Astrocyte (in vitro differentiated cells and primary cell): ENCODE data around the gene ATP1A2. TPM values are rescaled to one million over a fixed set of nuclear protein-coding genes. Genes with fewer than 3 reads are reported as not detected.

Source experiments
- DNase-seq: peaks from one replicate; pipeline ENCODE4 v3.0.0-alpha.2; 2010; ENCODE audit warnings: low read depth
- FAIRE-seq: peaks from 2 replicates; lab custom pipeline; 2011; peaks lifted over from hg19 to GRCh38; lab: Jason Lieb, UNC
- H2AFZ ChIP-seq: 2 replicates; pipeline ENCODE4 v1.6.0; 2012; ENCODE audit warnings: low read depth, low read length, inconsistent platforms
- H3K27ac ChIP-seq: 2 replicates; pipeline ENCODE4 v1.5.1; 2011; ENCODE audit warnings: low read depth, low read length, inconsistent platforms
- H3K27me3 ChIP-seq: 2 replicates; pipeline ENCODE4 v1.6.0; 2011; ENCODE audit warnings: low read length, inconsistent platforms; ENCODE audit not compliant: insufficient read depth
- H3K36me3 ChIP-seq: 2 replicates; pipeline ENCODE4 v1.5.1; 2011; ENCODE audit warnings: low read length, inconsistent platforms; ENCODE audit not compliant: insufficient read depth
- H3K4me1 ChIP-seq: 2 replicates; pipeline ENCODE4 v1.5.1; 2011; ENCODE audit warnings: low read length, inconsistent platforms; ENCODE audit not compliant: insufficient read depth
- H3K4me2 ChIP-seq: 2 replicates; pipeline ENCODE4 v1.6.0; 2012; ENCODE audit warnings: low read length, inconsistent platforms
- H3K4me3 ChIP-seq: 2 replicates; pipeline ENCODE4 v1.5.1; 2011; ENCODE audit warnings: low read depth, mild to moderate bottlenecking, low read length, inconsistent platforms; ENCODE audit not compliant: insufficient read depth
- H3K79me2 ChIP-seq: 2 replicates; pipeline ENCODE4 v1.6.0; 2012; ENCODE audit warnings: mild to moderate bottlenecking, low read length, inconsistent platforms; ENCODE audit not compliant: insufficient read depth
- H3K9ac ChIP-seq: 2 replicates; pipeline ENCODE4 v1.6.0; 2012; ENCODE audit warnings: mild to moderate bottlenecking, low read length, inconsistent platforms
- H3K9me3 ChIP-seq: 2 replicates; pipeline ENCODE4 v1.5.1; 2012; ENCODE audit warnings: low read depth, mild to moderate bottlenecking, low read length, inconsistent platforms; ENCODE audit not compliant: insufficient read depth
- H4K20me1 ChIP-seq: 2 replicates; pipeline ENCODE4 v1.6.0; 2012; ENCODE audit warnings: low read length, inconsistent platforms; ENCODE audit not compliant: insufficient read depth
- H3K27ac Mint-ChIP-seq: one replicate; pipeline ENCODE4 v1.8.0; 2021; ENCODE audit warnings: mild to moderate bottlenecking, mixed read lengths; ENCODE audit not compliant: unreplicated experiment
- H3K27me3 Mint-ChIP-seq: one replicate; pipeline ENCODE4 v1.8.0; 2021; ENCODE audit warnings: low read depth, mixed read lengths; ENCODE audit not compliant: unreplicated experiment
- H3K36me3 Mint-ChIP-seq: one replicate; pipeline ENCODE4 v1.8.0; 2021; ENCODE audit warnings: low read depth, mixed read lengths; ENCODE audit not compliant: unreplicated experiment
- H3K4me1 Mint-ChIP-seq: one replicate; pipeline ENCODE4 v1.8.0; 2021; ENCODE audit warnings: low read depth, mixed read lengths; ENCODE audit not compliant: unreplicated experiment
- H3K4me3 Mint-ChIP-seq: one replicate; pipeline ENCODE4 v1.8.0; 2021; ENCODE audit warnings: mild to moderate bottlenecking, moderate library complexity, mixed read lengths; ENCODE audit not compliant: unreplicated experiment
- H3K9me3 Mint-ChIP-seq: one replicate; pipeline ENCODE4 v1.8.0; 2021; ENCODE audit warnings: mild to moderate bottlenecking, mixed read lengths; ENCODE audit not compliant: unreplicated experiment
- CTCF ChIP-seq: IDR thresholded peaks from 2 replicates; pipeline ENCODE4 v1.5.1; 2011; ENCODE audit warnings: low read depth, mild to moderate bottlenecking, inconsistent platforms, low read length, moderate library complexity; ENCODE audit not compliant: insufficient read depth
- EZH2 ChIP-seq: IDR thresholded peaks from 2 replicates; pipeline ENCODE4 v1.6.1; 2012; ENCODE audit warnings: mild to moderate bottlenecking, low read length, inconsistent platforms; ENCODE audit not compliant: insufficient read depth
- total RNA-seq: library from RNA; stranded (reverse); gene quantifications from 2 replicates; pipeline ENCODE4 v1.2.1, GENCODE V29; 2021

The ATP1A2 gene
- total RNA-seq, 1 donor from 2014 or later = 2.5 TPM

DNA sequence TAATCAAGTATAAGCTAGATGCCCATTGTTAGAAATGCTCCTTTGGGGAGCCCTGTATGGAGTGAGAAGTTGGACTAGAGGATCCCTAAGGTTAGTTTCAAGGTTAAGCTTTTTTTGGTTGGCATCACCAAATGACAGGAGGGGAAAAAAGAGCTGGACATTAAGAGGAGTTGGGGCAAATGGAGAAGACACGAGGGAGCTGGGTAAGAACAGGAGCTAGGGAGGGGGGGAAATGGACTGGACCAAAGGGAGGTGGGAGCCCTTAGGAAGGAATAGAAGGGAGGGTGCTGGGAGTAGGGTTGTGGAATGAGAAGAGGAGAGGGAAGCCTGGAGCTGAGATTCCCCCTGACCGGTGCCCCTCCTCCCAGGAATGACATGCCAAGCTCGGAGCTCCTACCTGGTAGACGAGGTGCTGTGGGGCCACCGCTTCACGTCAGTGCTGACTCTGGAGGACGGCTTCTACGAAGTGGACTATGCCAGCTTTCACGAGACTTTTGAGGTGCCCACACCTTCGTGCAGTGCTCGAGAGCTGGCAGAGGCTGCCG, 28.4 kb upstream of the ATP1A2 start:
- Mint-ChIP-seq H3K27ac (no peak overlapping the region), H3K4me1 (no peaks in the 10 kb centered on the region), H3K4me3 (no peak overlapping the region), H3K36me3 (peaks cover 13% of the 10 kb centered on the region), H3K9me3 (peaks cover 1% of the 10 kb centered on the region), H3K27me3 (peaks cover 46% of the 10 kb centered on the region)
- H3K9me3 ChIP-seq = no peaks in the 10 kb centered on the region
- H3K9ac ChIP-seq = no peak overlapping the region
- FAIRE-seq (no peak), DNase-seq (no peak)
- peaks cover 6% of the 10 kb centered on the region for H4K20me1 ChIP-seq
- no peak overlapping the region for H3K27ac ChIP-seq
- no peaks in the 10 kb centered on the region for H3K36me3 ChIP-seq
- no peak overlapping the region for H2AFZ ChIP-seq
- TF ChIP-seq EZH2 (no peak), CTCF (no peak)
- H3K4me2 ChIP-seq = no peak overlapping the region
- no peaks in the 10 kb centered on the region for H3K79me2 ChIP-seq
- H3K4me1 ChIP-seq = no peaks in the 10 kb centered on the region
- H3K27me3 ChIP-seq = peaks cover 19% of the 10 kb centered on the region
- H3K4me3 ChIP-seq = no peak overlapping the region

DNA sequence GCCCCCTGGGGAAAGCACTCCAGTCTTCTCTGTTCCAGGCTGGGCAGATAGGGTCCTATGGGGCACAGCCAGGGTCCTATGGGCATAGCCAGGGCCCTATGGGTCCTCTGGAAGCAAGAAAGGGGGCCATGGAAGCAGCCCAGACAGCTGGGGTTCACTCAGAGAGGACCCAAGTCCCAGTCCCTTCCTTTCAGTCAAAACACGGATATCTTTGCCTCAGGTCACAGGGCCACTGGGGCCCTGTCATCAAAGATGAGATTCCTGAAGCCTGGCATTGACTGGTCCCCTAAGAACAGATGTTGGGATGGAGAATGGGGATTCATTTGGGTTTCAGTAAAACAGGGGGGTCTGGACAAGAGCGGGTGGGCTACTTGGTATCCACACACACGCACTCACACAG, 25.7 kb upstream of the ATP1A2 start:
- no peak for DNase-seq
- H3K36me3 Mint-ChIP-seq = peaks cover 13% of the 10 kb centered on the region
- no peak overlapping the region for H3K4me2 ChIP-seq
- no peaks in the 10 kb centered on the region for H3K4me1 ChIP-seq
- H4K20me1 ChIP-seq = peaks cover 6% of the 10 kb centered on the region
- H3K27me3 ChIP-seq = no peaks in the 10 kb centered on the region
- no peaks in the 10 kb centered on the region for H3K9me3 ChIP-seq
- no peak overlapping the region for H3K4me3 ChIP-seq
- peaks cover 31% of the 10 kb centered on the region for H3K27me3 Mint-ChIP-seq
- H3K27ac Mint-ChIP-seq = no peak overlapping the region
- H2AFZ ChIP-seq = no peak overlapping the region
- FAIRE-seq = no peak
- H3K4me3 Mint-ChIP-seq = no peak overlapping the region
- H3K9me3 Mint-ChIP-seq = no peaks in the 10 kb centered on the region
- no peak overlapping the region for H3K9ac ChIP-seq
- no peaks in the 10 kb centered on the region for H3K4me1 Mint-ChIP-seq
- no peaks in the 10 kb centered on the region for H3K79me2 ChIP-seq
- H3K36me3 ChIP-seq = no peaks in the 10 kb centered on the region
- no peak for TF ChIP-seq EZH2
- TF ChIP-seq CTCF = no peak
- no peak overlapping the region for H3K27ac ChIP-seq

GRCh38 chr1:160090760-160091159, 24.8 kb upstream of the ATP1A2 start:
- no peak overlapping the region for H3K27ac Mint-ChIP-seq
- no peak overlapping the region for H3K27ac ChIP-seq
- no peaks in the 10 kb centered on the region for H3K36me3 ChIP-seq
- no peak overlapping the region for H2AFZ ChIP-seq
- H3K9me3 ChIP-seq = no peaks in the 10 kb centered on the region
- H3K4me1 Mint-ChIP-seq = no peaks in the 10 kb centered on the region
- FAIRE-seq (no peak), DNase-seq (no peak)
- H3K4me3 Mint-ChIP-seq = no peak overlapping the region
- no peaks in the 10 kb centered on the region for H3K9me3 Mint-ChIP-seq
- no peaks in the 10 kb centered on the region for H3K27me3 ChIP-seq
- TF ChIP-seq CTCF (no peak), EZH2 (no peak)
- no peak overlapping the region for H3K4me2 ChIP-seq
- H3K36me3 Mint-ChIP-seq = peaks cover 11% of the 10 kb centered on the region
- H3K79me2 ChIP-seq = no peaks in the 10 kb centered on the region
- H3K9ac ChIP-seq = no peak overlapping the region
- H4K20me1 ChIP-seq = peaks cover 5% of the 10 kb centered on the region
- peaks cover 22% of the 10 kb centered on the region for H3K27me3 Mint-ChIP-seq
- H3K4me3 ChIP-seq = no peak overlapping the region
- no peaks in the 10 kb centered on the region for H3K4me1 ChIP-seq
